Stimulated activated CD8-positive, alpha-beta memory T cell treated with anti-CD3 and anti-CD28 coated beads, Interleukin-7, amount 100 ng/mL, for 4 hours (primary cell): ENCODE data around the gene FKBP8.

ENCODE experiments used
- DNase-seq, 2 donors: peaks; one replicate each; pipeline ENCODE4 v3.0.0-alpha.2; 2020; ENCODE audit warnings: low read depth in 2 of 2

Gene FKBP8

GRCh38 chr19:18521692-18522123 is 21.7 kb downstream of the FKBP8 start, which contains the start of gene ELL:
Gene ELL, minus strand, starts transcription at chr19:18522070. Its CDS starts 15 bp downstream, at chr19:18522055.
- DNase-seq, result no peak

DNA sequence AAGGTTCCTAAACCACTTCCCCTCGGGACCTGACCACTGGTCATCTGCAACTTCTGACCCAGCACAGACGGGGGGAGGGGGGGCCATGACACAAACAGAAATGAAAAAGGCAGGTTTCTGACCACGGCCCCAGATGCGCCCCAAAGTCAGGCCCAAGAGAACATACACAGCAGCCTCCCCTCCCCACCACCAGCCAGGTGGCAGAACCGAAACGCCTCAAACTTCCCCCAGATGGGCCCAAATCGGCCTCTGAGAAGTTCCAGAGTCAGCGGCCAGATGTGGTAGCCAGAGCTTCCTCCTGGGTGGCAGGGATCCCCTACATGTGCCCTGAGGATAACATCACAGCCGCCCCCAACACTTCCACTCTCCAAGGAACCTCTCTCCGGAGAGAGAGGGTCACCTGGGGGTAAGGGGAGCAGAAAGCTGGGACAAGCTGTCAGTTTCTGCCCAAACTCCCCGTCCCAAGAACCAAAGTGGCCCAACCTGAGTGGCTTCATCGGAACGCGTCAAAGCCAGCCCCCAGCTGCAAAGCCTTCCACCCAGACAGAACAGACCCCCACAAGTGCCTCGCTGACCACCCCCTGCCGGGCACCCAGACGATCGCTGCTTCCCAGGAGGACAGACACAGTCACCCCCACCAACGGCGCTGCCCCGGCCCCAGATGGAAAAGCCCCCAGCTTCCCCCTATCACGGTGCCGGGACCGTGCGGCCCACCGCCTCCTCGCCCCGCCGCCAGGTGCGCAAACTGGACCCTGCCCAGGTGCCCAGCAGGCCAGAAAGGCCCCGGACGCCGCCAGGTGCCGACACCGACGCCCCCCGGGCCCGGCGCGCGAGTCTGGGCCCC is 22.3 kb downstream of the FKBP8 start:
- no peak for DNase-seq

DNA sequence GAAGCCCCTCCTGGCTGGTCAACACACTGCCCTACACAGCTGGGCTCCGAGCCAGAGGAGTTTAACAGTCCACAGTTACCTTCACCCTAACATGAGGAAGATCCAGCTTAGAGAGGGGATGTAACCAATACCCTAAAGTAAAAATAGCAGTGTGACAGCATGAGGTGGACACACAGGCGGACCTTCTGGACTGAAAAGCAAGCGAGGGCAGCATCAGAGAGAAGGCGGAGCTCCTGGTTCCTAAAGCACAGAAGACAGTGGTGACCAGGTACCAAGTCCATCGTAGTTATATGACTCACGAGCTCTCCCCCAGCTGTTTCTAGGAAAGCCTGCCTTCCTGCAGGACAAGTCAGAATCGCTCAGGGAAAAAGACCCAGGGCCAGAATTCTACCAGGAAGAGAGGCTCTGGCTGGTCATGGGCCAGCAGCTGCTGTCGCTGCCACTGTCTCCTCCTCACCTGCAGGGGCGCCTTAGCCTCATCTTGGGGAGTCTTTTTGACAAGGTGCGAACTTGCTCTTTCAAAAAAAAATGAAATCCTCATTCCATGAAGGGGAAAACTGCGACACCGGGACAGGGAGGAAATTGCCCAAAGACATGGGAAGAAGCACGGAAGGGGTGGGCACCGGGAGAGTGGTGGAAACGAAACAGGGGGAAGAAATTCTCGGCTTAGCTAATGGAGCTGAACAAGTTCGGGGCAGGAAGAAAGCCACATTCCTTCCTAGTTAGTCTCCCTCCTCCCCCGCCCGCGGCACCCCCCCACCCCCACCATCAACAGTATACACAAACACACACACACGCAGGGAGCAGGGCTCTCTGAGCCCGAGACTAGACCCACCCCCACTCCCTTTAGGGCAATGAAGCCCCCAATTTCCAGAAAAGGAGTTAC is 23.2 kb downstream of the FKBP8 start:
- no peak for DNase-seq

DNA sequence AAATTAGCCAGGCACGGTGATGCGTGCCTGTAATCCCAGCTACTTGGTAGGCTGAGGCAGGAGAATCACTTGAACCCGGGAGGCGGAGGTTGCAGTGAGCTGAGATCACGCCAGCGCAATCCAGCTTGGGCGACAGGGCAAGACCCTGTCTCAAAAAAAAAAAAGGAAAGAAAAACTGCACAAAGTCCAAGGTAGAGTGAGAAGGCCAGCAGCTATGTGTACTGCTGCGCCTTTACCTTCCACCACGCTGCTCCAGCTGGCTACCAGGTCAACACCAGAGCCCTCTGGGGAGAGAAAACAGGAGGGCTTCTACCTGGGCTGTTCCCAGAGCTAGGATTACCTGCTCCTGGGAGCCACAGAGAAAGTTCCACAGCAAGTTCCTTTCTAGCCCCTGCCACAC is 24.7 kb downstream of the FKBP8 start:
- DNase-seq, result no peak

- DNase-seq, result no peak
Observed at GRCh38 chr19:18517606-18518005, 25.8 kb downstream of the FKBP8 start.

- no peak for DNase-seq
Observed at GRCh38 chr19:18515959-18516358, 27.4 kb downstream of the FKBP8 start.

- DNase-seq, result no peak
Observed at GRCh38 chr19:18514800-18515682, 28.3 kb downstream of the FKBP8 start.

- no peak for DNase-seq
Observed at GRCh38 chr19:18513868-18514267, 29.5 kb downstream of the FKBP8 start.

DNA sequence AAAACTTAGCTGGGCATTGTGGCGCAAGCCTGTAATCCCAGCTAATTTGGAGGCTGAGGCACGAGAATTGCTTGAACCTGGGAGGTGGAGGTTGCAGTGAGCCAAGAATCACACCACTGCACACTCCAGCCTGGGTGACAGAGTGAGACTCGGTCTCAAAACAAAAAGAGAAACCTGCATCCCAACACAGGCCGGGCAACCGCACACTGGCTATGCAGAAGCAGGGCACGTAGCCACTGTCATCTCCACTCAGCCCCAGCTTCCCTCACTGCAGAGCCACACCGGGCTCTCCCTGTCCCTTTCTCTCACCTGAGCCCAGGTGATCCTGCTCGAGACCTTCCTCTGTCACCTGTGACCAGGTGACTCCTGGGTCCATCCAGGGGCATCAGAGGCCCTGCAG is 33.2 kb downstream of the FKBP8 start:
- DNase-seq, result no peak

DNA sequence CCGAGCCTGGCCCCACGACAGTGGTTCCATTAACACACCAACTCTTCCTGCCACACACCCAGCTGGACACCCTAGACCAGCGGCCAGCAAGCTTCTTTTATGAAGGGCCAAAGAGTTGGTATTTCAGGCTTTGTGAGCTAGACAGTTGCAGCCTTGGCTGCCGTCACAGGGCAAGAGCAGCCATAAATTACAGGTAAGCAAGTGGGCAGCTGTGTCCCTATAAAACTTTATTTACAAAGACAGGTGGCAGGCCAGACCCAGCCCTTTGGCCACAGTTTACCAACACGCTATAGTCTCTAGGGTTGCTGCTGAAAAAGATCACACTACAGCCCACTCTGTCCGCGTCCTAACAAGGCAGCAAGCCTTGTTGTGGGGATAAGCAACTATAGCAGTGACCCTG is 34.8 kb downstream of the FKBP8 start:
- no peak for DNase-seq

- no peak for DNase-seq
Observed at GRCh38 chr19:18507727-18508440, 35.5 kb downstream of the FKBP8 start.

GRCh38 chr19:18507021-18507726 is 36.2 kb downstream of the FKBP8 start:
- no peak for DNase-seq

DNA sequence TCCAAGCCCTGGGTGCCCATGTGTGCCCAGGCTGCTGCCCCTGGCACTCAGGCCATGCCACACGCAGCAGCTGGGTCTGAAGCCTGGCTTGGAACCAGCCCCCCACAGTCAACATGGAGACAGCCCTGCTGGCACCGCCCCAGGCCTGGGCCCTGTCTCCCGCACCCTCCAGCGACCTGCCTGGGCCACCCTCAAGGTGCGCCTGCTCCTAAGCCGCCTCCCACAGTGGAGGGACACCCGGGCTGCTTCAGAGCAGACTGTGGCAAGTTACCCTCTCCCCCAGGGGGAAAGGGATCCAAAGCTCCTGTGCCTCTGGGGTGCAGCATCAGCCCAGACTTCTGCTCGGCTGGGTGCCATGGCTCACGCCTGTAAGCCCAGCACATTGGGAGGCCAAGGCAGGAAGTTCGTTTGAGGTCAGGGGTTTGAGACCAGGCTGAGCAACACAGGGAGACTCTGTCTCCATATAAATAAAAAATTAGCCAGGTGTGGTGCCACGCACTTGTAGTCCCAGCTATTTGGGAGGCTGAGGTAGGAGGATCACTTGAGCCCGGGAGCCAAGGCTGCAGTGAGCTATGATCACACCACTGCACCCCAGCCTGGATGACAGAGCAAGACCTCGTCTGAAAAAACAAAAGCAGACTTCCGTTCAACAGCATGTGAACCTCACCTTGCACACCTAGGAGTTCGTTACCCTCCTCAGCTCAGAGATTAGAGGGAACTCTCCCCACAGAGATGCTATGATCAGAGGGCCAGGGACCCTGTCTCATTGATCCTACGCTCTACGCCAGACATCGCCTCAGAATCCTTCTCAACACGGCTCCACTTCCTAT is 37.1 kb downstream of the FKBP8 start:
- DNase-seq, result no peak

GRCh38 chr19:18504886-18505610 is 38.3 kb downstream of the FKBP8 start:
- no peak for DNase-seq

GRCh38 chr19:18503971-18504885 is 39.1 kb downstream of the FKBP8 start:
- no peak for DNase-seq

DNA sequence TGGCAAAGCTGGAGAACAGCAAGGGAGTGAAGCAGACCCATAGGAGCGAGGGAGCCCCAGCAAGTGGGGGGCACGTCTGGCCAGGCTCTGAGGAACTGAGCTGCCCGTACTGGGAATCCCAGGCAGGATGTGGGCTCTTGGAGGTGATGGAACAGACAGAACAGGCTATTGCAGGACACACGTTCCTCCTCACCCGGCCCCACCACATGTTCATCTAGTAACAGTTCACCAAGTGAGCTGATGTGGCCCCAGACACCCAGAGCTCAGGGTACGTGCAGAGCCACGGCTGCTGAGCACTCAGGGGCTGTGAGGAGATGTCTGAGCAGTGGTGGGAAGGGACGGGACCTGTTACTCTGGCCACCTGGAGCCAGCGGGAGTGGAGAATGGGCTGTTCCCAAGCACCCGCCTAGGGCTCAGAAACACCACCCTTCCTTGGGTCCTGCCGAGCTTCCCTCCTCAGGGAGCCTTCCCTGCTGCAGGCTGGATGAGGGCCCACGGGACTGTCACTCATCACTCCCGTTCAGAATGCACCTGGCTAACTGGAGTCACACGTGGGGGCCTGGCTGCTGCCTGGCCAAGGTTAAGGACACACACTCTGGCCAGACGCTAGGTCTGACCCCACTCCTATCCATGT is 39.9 kb downstream of the FKBP8 start:
- DNase-seq, result no peak

GRCh38 chr19:18502638-18503294 is 40.6 kb downstream of the FKBP8 start:
- no peak for DNase-seq
